Subcutaneous abdominal adipose tissue (tissue), 5 donors: ENCODE results near the gene BRIP1.
"Not testable (repeated sequence)": the region's sequence is repeated elsewhere in the genome, so short reads cannot be mapped to it uniquely, and the experiment has no call there.

Source experiments
- H3K27ac ChIP-seq: one replicate; pipeline ENCODE4 v1.7.0; 2013; ENCODE audit warnings: low read depth, mild to moderate bottlenecking, inconsistent platforms, low read length, moderate library complexity
- H3K27me3 ChIP-seq, 5 donors: one replicate each; pipeline ENCODE4 v1.7.0; 2013; ENCODE audit warnings: low read length in 5 of 5, inconsistent platforms in 1 of 5; ENCODE audit not compliant: control insufficient read depth in 5 of 5, insufficient read depth in 4 of 5
- H3K36me3 ChIP-seq, 5 donors: one replicate each; pipeline ENCODE4 v1.7.0; 2013; ENCODE audit warnings: low read length in 5 of 5; ENCODE audit not compliant: control insufficient read depth in 5 of 5, insufficient read depth in 5 of 5
- H3K4me1 ChIP-seq, 5 donors: one replicate each; pipeline ENCODE4 v1.7.0; 2013; ENCODE audit warnings: low read length in 5 of 5, mild to moderate bottlenecking in 3 of 5, moderate library complexity in 1 of 5; ENCODE audit not compliant: control insufficient read depth in 5 of 5, insufficient read depth in 5 of 5
- H3K4me3 ChIP-seq, 5 donors: one replicate each; pipeline ENCODE4 v1.7.0; 2013; ENCODE audit warnings: low read length in 5 of 5, low read depth in 1 of 5
- H3K9ac ChIP-seq, 5 donors: one replicate each; pipeline ENCODE4 v1.7.0; 2013; ENCODE audit warnings: low read length in 5 of 5, mild to moderate bottlenecking in 4 of 5, moderate library complexity in 3 of 5
- H3K9me3 ChIP-seq, 5 donors: one replicate each; pipeline ENCODE4 v1.7.0; 2013; ENCODE audit warnings: low read length in 5 of 5; ENCODE audit not compliant: control insufficient read depth in 5 of 5
- donor health status: healthy.
- donor health status: healthy.
- donor health status: healthy.
- donor health status: healthy.
- donor health status: healthy.

The BRIP1 gene

GRCh38 chr17:61729690-61730268 lies 133.5 kb downstream of the BRIP1 start:
- no peak overlapping the region for H3K9ac ChIP-seq
- no peak overlapping the region for H3K4me3 ChIP-seq
- no peak overlapping the region for H3K27ac ChIP-seq
- no peaks in the 10 kb centered on the region for H3K9me3 ChIP-seq
- H3K36me3 ChIP-seq = no peaks in the 10 kb centered on the region
- no peaks in the 10 kb centered on the region for H3K27me3 ChIP-seq
- H3K4me1 ChIP-seq = no peaks in the 10 kb centered on the region

- Histone ChIP-seq H3K27ac (no peak overlapping the region), H3K4me3 (no peak overlapping the region), H3K27me3 (no peaks in the 10 kb centered on the region), H3K9me3 (no peaks in the 10 kb centered on the region), H3K36me3 (no peaks in the 10 kb centered on the region), H3K4me1 (no peaks in the 10 kb centered on the region), H3K9ac (no peak overlapping the region)
Measured at GRCh38 chr17:61728297-61728836, 135.0 kb downstream of the BRIP1 start.

- not testable (repeated sequence) for H3K4me3 ChIP-seq, H3K36me3 ChIP-seq, H3K9ac ChIP-seq, H3K27me3 ChIP-seq, H3K9me3 ChIP-seq, H3K27ac ChIP-seq, H3K4me1 ChIP-seq
Measured at GRCh38 chr17:61727798-61728197, 135.5 kb downstream of the BRIP1 start.

- no peak overlapping the region for H3K27ac ChIP-seq
- no peak overlapping the region for H3K9ac ChIP-seq
- no peak overlapping the region for H3K4me3 ChIP-seq
- no peaks in the 10 kb centered on the region for H3K9me3 ChIP-seq
- H3K27me3 ChIP-seq = no peaks in the 10 kb centered on the region
- H3K4me1 ChIP-seq = no peaks in the 10 kb centered on the region
- H3K36me3 ChIP-seq = no peaks in the 10 kb centered on the region
Measured at GRCh38 chr17:61726977-61727376, 136.4 kb downstream of the BRIP1 start.

GRCh38 chr17:61724777-61725176 lies 138.6 kb downstream of the BRIP1 start:
- H3K27ac ChIP-seq = no peak overlapping the region
- H3K4me1 ChIP-seq = no peaks in the 10 kb centered on the region
- H3K36me3 ChIP-seq = no peaks in the 10 kb centered on the region
- H3K4me3 ChIP-seq = no peak overlapping the region
- no peaks in the 10 kb centered on the region for H3K27me3 ChIP-seq
- H3K9ac ChIP-seq = no peak overlapping the region
- H3K9me3 ChIP-seq = no peaks in the 10 kb centered on the region

GRCh38 chr17:61723914-61724313 lies 139.4 kb downstream of the BRIP1 start:
- H3K9ac ChIP-seq = no peak overlapping the region
- no peaks in the 10 kb centered on the region for H3K4me1 ChIP-seq
- H3K9me3 ChIP-seq = no peaks in the 10 kb centered on the region
- no peak overlapping the region for H3K27ac ChIP-seq
- H3K36me3 ChIP-seq = no peaks in the 10 kb centered on the region
- H3K27me3 ChIP-seq = no peaks in the 10 kb centered on the region
- no peak overlapping the region for H3K4me3 ChIP-seq

- H3K36me3 ChIP-seq = no peaks in the 10 kb centered on the region
- H3K4me3 ChIP-seq = no peak overlapping the region
- H3K9ac ChIP-seq = no peak overlapping the region
- peaks cover 2 to 5% (median 4%) of the 10 kb centered on the region in 5 donors for H3K9me3 ChIP-seq
- no peaks in the 10 kb centered on the region for H3K4me1 ChIP-seq
- no peak overlapping the region for H3K27ac ChIP-seq
- H3K27me3 ChIP-seq = no peaks in the 10 kb centered on the region
Measured at GRCh38 chr17:61723183-61723582, 140.1 kb downstream of the BRIP1 start.

- no peak overlapping the region for H3K9ac ChIP-seq
- peaks cover 3 to 8% (median 6%) of the 10 kb centered on the region in 5 donors for H3K9me3 ChIP-seq
- no peaks in the 10 kb centered on the region for H3K36me3 ChIP-seq
- H3K27ac ChIP-seq = no peak overlapping the region
- no peaks in the 10 kb centered on the region for H3K4me1 ChIP-seq
- H3K27me3 ChIP-seq = no peaks in the 10 kb centered on the region
- H3K4me3 ChIP-seq = no peak overlapping the region
Measured at GRCh38 chr17:61722398-61722797, 140.9 kb downstream of the BRIP1 start.

GRCh38 chr17:61720016-61720795 lies 143.1 kb downstream of the BRIP1 start:
- Histone ChIP-seq H3K9ac (no peak overlapping the region), H3K4me1 (no peaks in the 10 kb centered on the region), H3K9me3 (peaks cover 6 to 17% (median 12%) of the 10 kb centered on the region in 5 donors), H3K27me3 (no peaks in the 10 kb centered on the region), H3K4me3 (no peak overlapping the region), H3K36me3 (no peaks in the 10 kb centered on the region), H3K27ac (no peak overlapping the region)

- H3K9me3 ChIP-seq = peaks cover 6 to 17% (median 12%) of the 10 kb centered on the region in 5 donors
- H3K4me3 ChIP-seq, H3K27ac ChIP-seq, H3K27me3 ChIP-seq, H3K9ac ChIP-seq, H3K36me3 ChIP-seq, H3K4me1 ChIP-seq: not testable (repeated sequence)
Measured at GRCh38 chr17:61719220-61719619, 144.1 kb downstream of the BRIP1 start.
